CD14-positive monocyte (primary cell): ENCODE measurements around the gene DLL4. TPM values are rescaled to one million over a fixed set of nuclear protein-coding genes. Genes with fewer than 3 reads are reported as not detected.

Experiments used
- DNase-seq, 3 donors: peaks; one replicate each; pipeline ENCODE4 v3.0.0-alpha.2; 2011 to 2022
- H2AFZ ChIP-seq: 2 replicates; pipeline ENCODE4 v1.6.0; 2012; ENCODE audit warnings: mild to moderate bottlenecking, low read depth, low read length, inconsistent platforms; ENCODE audit not compliant: insufficient read depth, poor library complexity, severe bottlenecking
- H3K27ac ChIP-seq, 2 donors: 1 replicate in 1 of 2; 2 replicates in 1 of 2; pipeline ENCODE4 v1.5.1; 2012 to 2013; ENCODE audit warnings: low read length in 2 of 2, control low read depth in 1 of 2, inconsistent platforms in 1 of 2, low read depth in 1 of 2, mild to moderate bottlenecking in 1 of 2
- H3K27me3 ChIP-seq, 2 donors: one replicate each; pipeline versions ENCODE4 v1.6.0 to v1.6.1; 2011 to 2013; ENCODE audit warnings: low read length in 2 of 2; ENCODE audit not compliant: control insufficient read depth in 2 of 2, insufficient read depth in 2 of 2
- H3K36me3 ChIP-seq, 2 donors: replicated peaks in 1 of 2; 1 replicate in 1 of 2; 2 replicates in 1 of 2; pipeline versions ENCODE4 v1.5.1 to v1.6.1; 2012 to 2013; ENCODE audit warnings: low read length in 2 of 2, control low read depth in 1 of 2, inconsistent platforms in 1 of 2, mild to moderate bottlenecking in 1 of 2; ENCODE audit not compliant: insufficient read depth in 2 of 2, control insufficient read depth in 1 of 2
- H3K4me1 ChIP-seq, 2 donors: 1 replicate in 1 of 2; 2 replicates in 1 of 2; pipeline versions ENCODE4 v1.5.1 to v1.6.1; 2012 to 2013; ENCODE audit warnings: low read length in 2 of 2, control low read depth in 1 of 2, inconsistent platforms in 1 of 2, mild to moderate bottlenecking in 1 of 2, moderate library complexity in 1 of 2; ENCODE audit not compliant: insufficient read depth in 2 of 2, control insufficient read depth in 1 of 2
- H3K4me2 ChIP-seq: replicated peaks from 2 replicates; pipeline ENCODE3; 2012; ENCODE audit warnings: low read length, moderate library complexity, mild to moderate bottlenecking; ENCODE audit not compliant: poor library complexity, severe bottlenecking; ENCODE audit errors: extremely low read depth
- H3K4me3 ChIP-seq, 3 experiments: fragments of 200-600 bp in 1 of 3; sonication (generic) in 1 of 3; replicated peaks in 1 of 3; 1 replicate in 2 of 3; 2 replicates in 1 of 3; pipeline ENCODE4 v1.5.1; 2011 to 2013; ENCODE audit warnings: low read length in 3 of 3, mild to moderate bottlenecking in 3 of 3, control low read depth in 2 of 3, low read depth in 2 of 3, inconsistent platforms in 1 of 3, moderate library complexity in 1 of 3
- H3K79me2 ChIP-seq: 2 replicates; pipeline ENCODE4 v1.6.0; 2012; ENCODE audit warnings: mild to moderate bottlenecking, control low read depth, inconsistent platforms, low read length, moderate library complexity; ENCODE audit not compliant: insufficient read depth
- H3K9ac ChIP-seq: 2 replicates; pipeline ENCODE4 v1.6.0; 2017; ENCODE audit warnings: low read length, mild to moderate bottlenecking; ENCODE audit not compliant: insufficient read depth, poor library complexity, severe bottlenecking
- H3K9me3 ChIP-seq, 2 donors: replicated peaks in 1 of 2; 1 replicate in 1 of 2; 2 replicates in 1 of 2; pipeline versions ENCODE4 v1.5.1 to v1.6.1; 2012 to 2013; ENCODE audit warnings: low read length in 2 of 2, control low read depth in 1 of 2; ENCODE audit not compliant: control insufficient read depth in 1 of 2, insufficient read depth in 1 of 2
- H4K20me1 ChIP-seq: 2 replicates; pipeline ENCODE4 v1.6.0; 2012; ENCODE audit warnings: mild to moderate bottlenecking, low read length, control low read depth, moderate library complexity; ENCODE audit not compliant: insufficient read depth
- H3K27ac Mint-ChIP-seq, 7 donors: one replicate each; pipeline ENCODE4 v1.8.0; 2020; ENCODE audit warnings: mild to moderate bottlenecking in 7 of 7, mixed read lengths in 7 of 7, moderate library complexity in 6 of 7, inconsistent platforms in 2 of 7
- H3K27me3 Mint-ChIP-seq, 3 donors: one replicate each; pipeline ENCODE4 v1.8.0; 2021 to 2022; ENCODE audit warnings: low read depth in 3 of 3, mild to moderate bottlenecking in 3 of 3, mixed read lengths in 3 of 3, moderate library complexity in 3 of 3, inconsistent platforms in 1 of 3
- H3K36me3 Mint-ChIP-seq, 2 donors: one replicate each; pipeline ENCODE4 v1.8.0; 2020; ENCODE audit warnings: mixed read lengths in 2 of 2, inconsistent platforms in 1 of 2, mild to moderate bottlenecking in 1 of 2
- H3K4me1 Mint-ChIP-seq: one replicate; pipeline ENCODE4 v1.8.0; 2020; ENCODE audit warnings: mild to moderate bottlenecking, mixed read lengths
- H3K4me3 Mint-ChIP-seq, 2 donors: one replicate each; pipeline ENCODE4 v1.8.0; 2020; ENCODE audit warnings: mild to moderate bottlenecking in 2 of 2, mixed read lengths in 2 of 2, moderate library complexity in 1 of 2
- H3K9me3 Mint-ChIP-seq, 7 donors: one replicate each; pipeline ENCODE4 v1.8.0; 2020 to 2022; ENCODE audit warnings: mixed read lengths in 7 of 7, mild to moderate bottlenecking in 6 of 7, moderate library complexity in 6 of 7, inconsistent platforms in 2 of 7
- CTCF ChIP-seq: fragments of 200-600 bp; IDR thresholded peaks from one replicate; pipeline ENCODE4 v1.8.0; 2022; ENCODE audit warnings: antibody characterized with exemption, mild to moderate bottlenecking
- WGBS: methylation state at CpG from one replicate; pipeline ENCODE4 v1.1.5; 2013; ENCODE audit warnings: missing lambda C conversion rate; ENCODE audit not compliant: insufficient coverage; 5-methylcytosine and 5-hydroxymethylcytosine counted together
- intact Hi-C, 2 donors: fragments of 100-400 bp; cut with micrococcal nuclease; formaldehyde crosslinking; loops; one replicate each; pipeline versions ENCODE4 v1.15.0 to v1.15.1; 2023
- polyA plus RNA-seq, 3 donors: library from polyadenylated mRNA; depleted of rRNA in 1 of 3; unstranded in 2 of 3; stranded (reverse) in 1 of 3; fragments of 300-500 nt in 2 of 3; fragments of >200 nt in 1 of 3; fragmentation: Illumina TruSeq in 2 of 3; gene quantifications; 1 replicate in 2 of 3; 2 replicates in 1 of 3; pipeline ENCODE4 v1.2.3, GENCODE V29; 2012 to 2021

The DLL4 gene
- polyA plus RNA-seq, 3 donors, result 0.07 TPM; not detected in 2

DNA sequence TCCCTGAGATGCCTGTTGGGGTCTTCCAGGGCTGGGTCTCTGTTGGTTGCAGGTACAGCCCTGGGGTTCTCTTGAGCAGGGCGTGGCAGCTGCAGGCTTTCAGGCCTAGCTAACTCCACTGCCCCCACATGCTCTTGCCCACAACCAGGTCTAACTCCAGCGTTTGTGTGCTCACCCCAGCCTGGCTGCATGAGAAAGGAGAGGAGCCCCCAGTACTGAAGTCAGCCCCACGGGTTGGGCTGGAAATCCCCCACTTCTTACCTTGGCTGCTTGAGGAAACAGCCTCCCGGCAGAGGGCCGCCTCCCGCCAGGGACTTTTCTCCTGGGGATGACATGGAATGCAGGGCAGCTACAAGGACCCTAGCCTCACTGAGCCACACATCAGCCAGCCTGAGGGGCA lies 16.7 kb upstream of the DLL4 start:
- no peak overlapping the region for H3K4me3 ChIP-seq
- intact Hi-C loops, result no loop called here
- no peaks in the 10 kb centered on the region for H3K79me2 ChIP-seq
- no peak overlapping the region for H2AFZ ChIP-seq
- Mint-ChIP-seq H3K4me1 (peaks cover 39% of the 10 kb centered on the region), H3K4me3 (no peak overlapping the region), H3K27me3 (peaks cover 0 to 7% (median 5%) of the 10 kb centered on the region in 3 donors), H3K27ac (no peak overlapping the region), H3K9me3 (peaks cover 0 to 2% (median 0%) of the 10 kb centered on the region in 7 donors), H3K36me3 (no peaks in the 10 kb centered on the region)
- no peak overlapping the region for H3K4me2 ChIP-seq
- no peak overlapping the region for H3K27ac ChIP-seq
- no peaks in the 10 kb centered on the region for H3K36me3 ChIP-seq
- no peaks in the 10 kb centered on the region for H3K9me3 ChIP-seq
- H3K27me3 ChIP-seq, result no peaks in the 10 kb centered on the region
- no peak for TF ChIP-seq CTCF
- H3K4me1 ChIP-seq, result peaks cover 29 to 39% of the 10 kb centered on the region in 2 donors
- DNase-seq, result no peak
- no peak overlapping the region for H3K9ac ChIP-seq
- WGBS, result 71% methylated on average over 2 of the region's 6 CpGs
- no peaks in the 10 kb centered on the region for H4K20me1 ChIP-seq

DNA sequence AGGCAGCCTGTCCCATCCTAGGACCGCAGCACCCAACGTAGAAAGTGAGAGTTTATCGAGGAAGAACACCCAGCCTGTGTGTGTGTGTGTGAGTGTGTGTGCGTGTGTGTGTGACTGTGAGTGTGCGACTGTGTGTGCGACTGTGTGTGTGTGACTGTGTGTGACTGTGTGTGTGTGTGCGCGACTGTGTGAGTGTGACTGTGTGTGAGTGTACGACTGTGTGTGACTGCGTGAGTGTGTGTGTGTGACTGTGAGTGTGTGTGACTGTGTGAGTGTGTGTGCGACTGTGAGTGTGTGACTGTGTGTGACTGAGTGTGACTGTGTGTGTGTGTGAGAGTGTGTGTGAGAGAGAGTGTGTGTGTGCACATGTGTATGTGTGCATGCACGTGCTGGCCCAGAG lies 15.1 kb upstream of the DLL4 start:
- peaks cover 21 to 24% of the 10 kb centered on the region in 2 donors for H3K4me1 ChIP-seq
- H3K79me2 ChIP-seq, result no peaks in the 10 kb centered on the region
- no peaks in the 10 kb centered on the region for H3K9me3 ChIP-seq
- H3K9ac ChIP-seq, result no peak overlapping the region
- no peak overlapping the region for H3K4me2 ChIP-seq
- Mint-ChIP-seq H3K4me3 (no peak overlapping the region), H3K4me1 (peaks cover 25% of the 10 kb centered on the region), H3K27me3 (peaks cover 0 to 7% (median 5%) of the 10 kb centered on the region in 3 donors), H3K9me3 (peaks cover 0 to 2% (median 0%) of the 10 kb centered on the region in 7 donors), H3K36me3 (no peaks in the 10 kb centered on the region), H3K27ac (no peak overlapping the region)
- WGBS, result 94% methylated on average over 12 of the region's 12 CpGs
- H3K36me3 ChIP-seq, result no peaks in the 10 kb centered on the region
- intact Hi-C loops, result no loop called here
- no peak overlapping the region for H3K27ac ChIP-seq
- H2AFZ ChIP-seq, result no peak overlapping the region
- no peak for DNase-seq
- H4K20me1 ChIP-seq, result no peaks in the 10 kb centered on the region
- no peak for TF ChIP-seq CTCF
- H3K27me3 ChIP-seq, result no peaks in the 10 kb centered on the region
- no peak overlapping the region for H3K4me3 ChIP-seq
